K562 (cell line): ENCODE measurements around the gene TEX54.

Source experiments
- CC2D1A ChIP-seq: fragments of 450-650 bp; IDR thresholded peaks from 2 replicates; pipeline ENCODE4 v1.6.1; 2017; ENCODE audit warnings: mild to moderate bottlenecking
- ESRRA ChIP-seq: fragments of 450-650 bp; IDR thresholded peaks from 2 replicates; pipeline ENCODE4 v1.6.1; 2014; ENCODE audit warnings: low read depth, mild to moderate bottlenecking, moderate library complexity, borderline replicate concordance
- FOXP1 ChIP-seq: sonication (generic); formaldehyde crosslinking; IDR thresholded peaks from 2 replicates; pipeline ENCODE4 v1.8.0; 2022; ENCODE audit warnings: mild to moderate bottlenecking, missing genetic modification reagents
- MCM2 ChIP-seq: fragments of 450-650 bp; IDR thresholded peaks from 2 replicates; pipeline ENCODE4 v1.6.1; 2017; ENCODE audit warnings: low read depth, mild to moderate bottlenecking
- MED1 ChIP-seq: sonication (generic); formaldehyde crosslinking; IDR thresholded peaks from 2 replicates; pipeline ENCODE4 v1.8.1; 2023; ENCODE audit warnings: missing genetic modification reagents, borderline replicate concordance
- MEF2D ChIP-seq: conservative IDR thresholded peaks from 2 replicates; pipeline ENCODE4 v1.6.1; 2016; ENCODE audit warnings: low read depth, missing genetic modification characterization, missing compliant biosample characterization
- PRDM10 ChIP-seq: fragments of 450-650 bp; IDR thresholded peaks from 2 replicates; pipeline ENCODE4 v1.6.1; 2018; ENCODE audit not compliant: partially characterized antibody
- RB1 ChIP-seq: fragments of 450-650 bp; IDR thresholded peaks from 2 replicates; pipeline ENCODE4 v1.6.1; 2017; ENCODE audit warnings: low read depth, mild to moderate bottlenecking
- TAF15 ChIP-seq: fragments of 200-400 bp; formaldehyde crosslinking; IDR thresholded peaks from 2 replicates; pipeline ENCODE4 v1.6.1; 2017; ENCODE audit warnings: mild to moderate bottlenecking, low read depth, low read length, moderate library complexity
- ZBTB2 ChIP-seq: fragments of 450-650 bp; IDR thresholded peaks from 2 replicates; pipeline ENCODE4 v1.6.1; 2016; ENCODE audit warnings: antibody characterized with exemption
- ZBTB33 ChIP-seq: sonication (generic); formaldehyde crosslinking; IDR thresholded peaks from 2 replicates; pipeline ENCODE4 v1.8.1; 2023; ENCODE audit warnings: mild to moderate bottlenecking, missing genetic modification reagents
- ZNF384 ChIP-seq: IDR thresholded peaks from 2 replicates; pipeline ENCODE4 v1.6.1; 2012; ENCODE audit warnings: low read depth, low read length, improper control_type of control experiment

GRCh38 chr11:62791501-62792201, 41.0 kb downstream of the TEX54 start, which contains the start of gene TMEM223:
- TF ChIP-seq FOXP1 (CRISPR knock-in tag) (peak; percentile 78; the same call in 1 of the 2 replicates), ESRRA (no peak; the same call in 1 of the 2 replicates), ZBTB2 (no peak), MCM2 (no peak), MED1 (no peak), ZBTB33 (CRISPR knock-in tag) (peak; percentile 66), RB1 (peak; percentile 66; the same call in 1 of the 2 replicates), CC2D1A (no peak), MEF2D (no peak), PRDM10 (no peak), TAF15 (no peak), ZNF384 (no peak)
